B cell (primary cell): Measurements from ENCODE around the gene DEFB123. TPM values are rescaled to one million over a fixed set of nuclear protein-coding genes. Genes with fewer than 3 reads are reported as not detected.
A peak's percentile ranks its signal among the peaks of the same experiment; 100 is the strongest.

Experiments used
- ATAC-seq: fragments of 200-7000 bp; cut with Tn5 transposase; one replicate; pipeline ENCODE4 v1.10.0; 2021; ENCODE audit warnings: low read depth, mild to moderate bottlenecking, moderate number of reproducible peaks, moderate library complexity
- CTCF ChIA-PET: fragments of 350-600 bp; sonication (Branson Sonifier 250); formaldehyde crosslinking; loops from one replicate; lab custom pipeline; 2021; ENCODE audit warnings: antibody characterized with exemption, inconsistent platforms; lab: Charles Lee
- POLR2A ChIA-PET: fragments of 350-600 bp; sonication (Branson Sonifier 250); formaldehyde crosslinking; loops from one replicate; lab custom pipeline; 2021; ENCODE audit warnings: antibody characterized with exemption; lab: Charles Lee
- DNase-seq: peaks from one replicate; pipeline ENCODE4 v3.0.0; 2013
- H2AFZ ChIP-seq: 2 replicates; pipeline ENCODE4 v1.6.1; 2012; ENCODE audit warnings: mild to moderate bottlenecking, low read depth, low read length; ENCODE audit not compliant: insufficient read depth, poor library complexity, severe bottlenecking
- H3K27ac ChIP-seq, 2 donors: 1 replicate in 1 of 2; 2 replicates in 1 of 2; pipeline ENCODE4 v1.5.1; 2012 to 2013; ENCODE audit warnings: low read length in 2 of 2, mild to moderate bottlenecking in 2 of 2, moderate library complexity in 1 of 2
- H3K27me3 ChIP-seq, 4 experiments: fragments of 200-600 bp in 1 of 4; sonication (generic) in 1 of 4; replicated peaks in 1 of 4; 1 replicate in 2 of 4; 2 replicates in 2 of 4; pipeline versions ENCODE4 v1.6.1 to v1.7.0; 2013 to 2016; ENCODE audit warnings: low read length in 3 of 4, mild to moderate bottlenecking in 2 of 4, mixed read lengths in 1 of 4, moderate library complexity in 1 of 4; ENCODE audit not compliant: insufficient read depth in 4 of 4, control insufficient read depth in 3 of 4; ENCODE audit errors: control extremely low read depth in 1 of 4
- H3K36me3 ChIP-seq, 2 experiments: replicated peaks in 1 of 2; 1 replicate in 1 of 2; 2 replicates in 1 of 2; pipeline versions ENCODE4 v1.6.1 to v1.7.1; 2013; ENCODE audit warnings: low read length in 1 of 2; ENCODE audit not compliant: insufficient read depth in 2 of 2, control insufficient read depth in 1 of 2; ENCODE audit errors: control extremely low read depth in 1 of 2, extremely low read depth in 1 of 2
- H3K4me1 ChIP-seq, 2 donors: fragments of 200-600 bp in 1 of 2; sonication (generic) in 1 of 2; 1 replicate in 1 of 2; 2 replicates in 1 of 2; pipeline versions ENCODE4 v1.5.1 to v1.6.1; 2013 to 2017; ENCODE audit warnings: low read length in 2 of 2; ENCODE audit not compliant: control insufficient read depth in 2 of 2, insufficient read depth in 2 of 2
- H3K4me2 ChIP-seq: replicated peaks from 2 replicates; pipeline ENCODE3; 2012; ENCODE audit warnings: mild to moderate bottlenecking, low read depth, low read length; ENCODE audit not compliant: poor library complexity, severe bottlenecking
- H3K4me3 ChIP-seq, 5 experiments: fragments of 200-600 bp in 1 of 5; sonication (generic) in 1 of 5; 1 replicate in 3 of 5; 2 replicates in 2 of 5; pipeline versions ENCODE4 v1.5.1 to v1.7.0; 2011 to 2016; ENCODE audit warnings: low read length in 4 of 5, mild to moderate bottlenecking in 4 of 5, low read depth in 2 of 5, control low read depth in 1 of 5, moderate library complexity in 1 of 5; ENCODE audit not compliant: insufficient read depth in 1 of 5; ENCODE audit errors: control extremely low read depth in 1 of 5, extremely low read depth in 1 of 5
- H3K79me2 ChIP-seq: fragments of 200-600 bp; sonication (generic); one replicate; pipeline ENCODE4 v1.6.0; 2016; ENCODE audit warnings: low read length; ENCODE audit not compliant: control insufficient read depth, insufficient read depth
- H3K9ac ChIP-seq: fragments of 200-600 bp; sonication (generic); 2 replicates; pipeline ENCODE4 v1.6.1; 2017; ENCODE audit warnings: mild to moderate bottlenecking, low read length, moderate library complexity
- H3K9me3 ChIP-seq, 3 donors: one replicate each; pipeline versions ENCODE4 v1.6.1 to v1.7.1; 2013; ENCODE audit warnings: low read length in 2 of 3; ENCODE audit not compliant: control insufficient read depth in 2 of 3, insufficient read depth in 1 of 3; ENCODE audit errors: control extremely low read depth in 1 of 3
- H4K20me1 ChIP-seq: 2 replicates; pipeline ENCODE4 v1.6.0; 2012; ENCODE audit warnings: mild to moderate bottlenecking, low read length; ENCODE audit not compliant: insufficient read depth, control insufficient read depth, poor library complexity, severe bottlenecking
- H3K27ac Mint-ChIP-seq: one replicate; pipeline ENCODE4 v1.8.0; 2021; ENCODE audit warnings: mixed read lengths
- H3K27me3 Mint-ChIP-seq: one replicate; pipeline ENCODE4 v1.8.0; 2021; ENCODE audit warnings: mixed read lengths
- H3K4me1 Mint-ChIP-seq: one replicate; pipeline ENCODE4 v1.8.0; 2021; ENCODE audit warnings: mixed read lengths
- H3K4me3 Mint-ChIP-seq: one replicate; pipeline ENCODE4 v1.8.0; 2021; ENCODE audit warnings: mixed read lengths
- H3K9me3 Mint-ChIP-seq: one replicate; pipeline ENCODE4 v1.8.0; 2022; ENCODE audit warnings: mixed read lengths; ENCODE audit not compliant: insufficient read depth
- CTCF ChIP-seq: fragments of 200-600 bp; IDR thresholded peaks from one replicate; pipeline ENCODE4 v1.8.0; 2022; ENCODE audit warnings: antibody characterized with exemption, mild to moderate bottlenecking
- EZH2 ChIP-seq: IDR thresholded peaks from 2 replicates; pipeline ENCODE4 v1.6.1; 2012; ENCODE audit warnings: borderline replicate concordance, low read depth, mild to moderate bottlenecking, moderate library complexity, low read length; ENCODE audit not compliant: insufficient read depth, poor library complexity, severe bottlenecking
- WGBS: methylation state at CpG from one replicate; pipeline ENCODE4 v1.1.5; 2013; ENCODE audit warnings: missing lambda C conversion rate; ENCODE audit not compliant: insufficient coverage; 5-methylcytosine and 5-hydroxymethylcytosine counted together
- intact Hi-C: fragments of 100-400 bp; cut with micrococcal nuclease; formaldehyde crosslinking; loops from one replicate; pipeline ENCODE4 v1.10.0; 2022
- polyA plus RNA-seq: library from polyadenylated mRNA; depleted of rRNA; stranded (reverse); fragments of >200 nt; gene quantifications from 2 replicates; pipeline ENCODE4 v1.2.3, GENCODE V29; 2012
- total RNA-seq, 2 donors: library from RNA; stranded (reverse); fragments of 120-200 nt in 1 of 2; gene quantifications; 1 replicate in 1 of 2; 2 replicates in 1 of 2; pipeline versions ENCODE4 v1.2.3 to v1.2.4, GENCODE V29; 2013 to 2022

DEFB123 gene
- total and polyA plus RNA-seq, 2 donors (not counting 1 experiment from before 2014, with no cell fraction given), result not detected

GRCh38 chr20:31475472-31476293 lies 35.3 kb downstream of the DEFB123 start:
- Mint-ChIP-seq H3K27me3 (peaks cover 48% of the 10 kb centered on the region), H3K4me3 (peak overlapping the region; percentile 16)
- peak overlapping the region; percentile 60 for H3K4me2 ChIP-seq

More at GRCh38 chr20:31475472-31476293, 35.3 kb downstream of the DEFB123 start:
- H3K36me3 ChIP-seq, result no peaks in the 10 kb centered on the region
- peaks cover 0 to 5% (median 0%) of the 10 kb centered on the region in 3 donors for H3K9me3 ChIP-seq
- ChIA-PET CTCF (interaction anchor here (0.6 to 3.5 kb wide), 3 partner anchors 17 to 33 kb away, joined by 3 to 14 read pairs (median 3); no protein-coding TSS in a partner anchor), POLR2A (no interaction called here)
- DNase-seq (no peak), ATAC-seq (no peak)
- WGBS, result 12% methylated on average over 21 of the region's 29 CpGs
- no peak overlapping the region for H3K4me3 ChIP-seq
- TF ChIP-seq CTCF (no peak), EZH2 (no peak)
- peak overlapping the region; percentile 56 for H2AFZ ChIP-seq
- Mint-ChIP-seq H3K9me3 (no peaks in the 10 kb centered on the region), H3K4me1 (peaks cover 24% of the 10 kb centered on the region), H3K27ac (no peak overlapping the region)
- intact Hi-C loops, result no loop called here
- peaks cover 0 to 35% (median 11%) of the 10 kb centered on the region in 4 experiments for H3K27me3 ChIP-seq
- H3K79me2 ChIP-seq, result no peaks in the 10 kb centered on the region
- H3K9ac ChIP-seq, result no peak overlapping the region
- H3K27ac ChIP-seq, result no peak overlapping the region
- H4K20me1 ChIP-seq, result no peaks in the 10 kb centered on the region
- H3K4me1 ChIP-seq, result peaks cover 23 to 24% of the 10 kb centered on the region in 2 donors
